HG02798 (cell line): ENCODE results near the gene LEPR.

Experiments
- ATAC-seq: cut with Tn5 transposase; IDR thresholded peaks from one replicate; pipeline ENCODE4 v1.9.1; 2021; ENCODE audit warnings: mild to moderate bottlenecking; ENCODE audit not compliant: unreplicated experiment, poor library complexity

Gene LEPR

GRCh38 chr1:65409816-65410326, 10.6 kb upstream of the LEPR start:
- no peak for ATAC-seq

GRCh38 chr1:65412256-65412983, 8.0 kb upstream of the LEPR start:
- ATAC-seq: no peak

- no peak for ATAC-seq
These were observed 7.5 kb upstream of the LEPR start for GRCh38 chr1:65412984-65413375.

GRCh38 chr1:65414538-65414937, 5.9 kb upstream of the LEPR start:
- no peak for ATAC-seq

- no peak for ATAC-seq
These were observed 3.7 kb upstream of the LEPR start for GRCh38 chr1:65416767-65417166.

- ATAC-seq: no peak
These were observed 2.7 kb upstream of the LEPR start for GRCh38 chr1:65417729-65418128.

- no peak for ATAC-seq
These were observed 1.8 kb upstream of the LEPR start for GRCh38 chr1:65418522-65419185.

GRCh38 chr1:65419681-65420589, 533 bp upstream of the LEPR start:
- peak; percentile 92 for ATAC-seq

- no peak for ATAC-seq
These were observed 1.0 kb downstream of the LEPR start for GRCh38 chr1:65421351-65422025.

- no peak for ATAC-seq
These were observed 2.1 kb downstream of the LEPR start for GRCh38 chr1:65422241-65423203.

- no peak for ATAC-seq
These were observed 3.6 kb downstream of the LEPR start for GRCh38 chr1:65423884-65424572.

- ATAC-seq: no peak
These were observed 4.1 kb downstream of the LEPR start for GRCh38 chr1:65424573-65424889.

- no peak for ATAC-seq
These were observed 4.5 kb downstream of the LEPR start for GRCh38 chr1:65425006-65425405.

- ATAC-seq: no peak
These were observed 5.2 kb downstream of the LEPR start for GRCh38 chr1:65425697-65426096.

GRCh38 chr1:65429078-65429477, 8.6 kb downstream of the LEPR start:
- ATAC-seq: no peak

GRCh38 chr1:65429806-65430205, 9.3 kb downstream of the LEPR start:
- no peak for ATAC-seq

GRCh38 chr1:65431111-65431705, 10.7 kb downstream of the LEPR start:
- peak; percentile 69 for ATAC-seq

- no peak for ATAC-seq
These were observed 12.4 kb downstream of the LEPR start for GRCh38 chr1:65432918-65433317.
